Measurements from ENCODE around the gene PHLDB1.
"Not testable (repeated sequence)": the region's sequence is repeated elsewhere in the genome, so short reads cannot be mapped to it uniquely, and the experiment has no call there.

The PHLDB1 gene

DNA sequence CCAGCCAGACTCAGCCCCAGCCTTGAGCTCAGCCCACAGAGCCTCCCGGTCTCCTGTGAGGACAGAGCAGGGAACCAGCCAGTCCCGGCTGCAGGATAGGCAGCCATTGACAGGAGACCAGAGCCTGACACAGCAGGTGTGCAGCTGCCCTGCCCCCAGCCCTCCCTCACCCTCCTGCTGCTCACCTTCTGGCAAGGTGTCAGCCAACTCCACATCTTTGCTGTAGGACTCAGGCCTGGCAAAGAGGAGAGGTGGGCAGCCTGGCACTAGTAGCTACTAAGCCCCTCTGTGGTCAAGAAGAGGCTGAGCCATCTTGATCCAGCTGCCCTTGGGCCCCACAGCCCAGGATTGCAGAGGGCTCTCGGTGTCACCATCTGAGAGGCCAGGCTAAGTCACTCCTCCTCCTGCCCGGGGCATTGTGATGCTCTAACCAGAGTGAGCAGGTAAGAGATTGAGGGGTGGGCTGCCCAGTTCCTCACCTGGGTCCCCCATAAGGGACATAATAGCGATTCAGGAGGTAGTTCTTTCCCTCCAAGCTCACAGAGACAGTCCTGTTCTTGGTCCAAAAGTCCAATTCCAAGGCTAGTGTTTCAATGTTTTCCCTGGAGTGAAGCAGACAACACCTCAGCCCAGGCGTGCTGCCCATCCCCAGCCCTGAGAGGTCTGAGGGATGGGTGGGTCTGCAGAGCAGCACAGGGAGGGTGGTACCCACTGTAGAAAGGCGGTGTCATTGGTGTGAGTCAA, 53.4 kb downstream of the PHLDB1 start:
- DNase-seq: no peak

- DNase-seq: no peak
These were observed 54.2 kb downstream of the PHLDB1 start for GRCh38 chr11:118661425-118662301.

GRCh38 chr11:118662401-118663271, 55.2 kb downstream of the PHLDB1 start:
- DNase-seq: no peak

GRCh38 chr11:118663381-118663780, 56.0 kb downstream of the PHLDB1 start:
- DNase-seq: no peak

- no peak for DNase-seq
These were observed 56.5 kb downstream of the PHLDB1 start for GRCh38 chr11:118663902-118664301.

DNA sequence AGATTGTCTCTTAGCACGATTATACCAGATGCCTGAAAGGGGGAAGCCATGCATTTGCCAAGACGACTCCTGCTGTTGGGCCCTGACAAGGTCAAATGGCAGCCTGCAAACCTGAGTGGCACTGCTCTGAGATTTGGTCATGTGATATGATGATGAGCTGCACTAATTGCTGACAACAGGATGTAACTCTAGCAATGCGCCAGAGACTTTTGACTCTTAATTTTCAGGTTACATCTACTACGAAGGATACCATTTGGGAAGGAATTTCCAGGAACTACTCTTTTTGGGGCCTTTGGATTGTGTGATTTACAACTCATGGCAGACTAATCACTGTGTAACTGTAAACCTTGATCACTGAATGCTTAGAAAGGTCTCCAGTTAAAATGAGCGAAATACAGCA, 59.0 kb downstream of the PHLDB1 start:
- no peak for DNase-seq

- no peak for DNase-seq
These were observed 62.6 kb downstream of the PHLDB1 start for GRCh38 chr11:118670063-118670462.

- DNase-seq: no peak
These were observed 63.8 kb downstream of the PHLDB1 start for GRCh38 chr11:118671254-118671653.

DNA sequence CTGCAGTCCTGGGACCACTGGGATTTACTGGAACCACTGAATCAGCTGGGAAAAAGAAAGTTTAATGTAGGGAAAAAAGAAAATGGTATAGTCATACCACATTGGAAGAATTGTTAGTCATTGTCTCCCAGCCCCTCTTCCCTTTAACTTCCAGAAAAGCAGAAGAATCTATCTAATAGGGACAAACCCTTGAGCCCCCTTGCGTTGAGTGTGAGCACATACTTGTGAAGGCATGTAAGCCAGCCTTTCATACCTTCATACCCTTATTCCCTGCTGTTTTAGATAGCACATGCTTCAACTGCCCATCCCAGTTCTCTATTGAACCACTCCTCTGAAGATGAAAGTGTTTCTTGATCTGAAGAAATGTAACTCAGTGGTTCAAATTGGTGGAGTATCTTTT, 65.4 kb downstream of the PHLDB1 start:
- DNase-seq: no peak

DNA sequence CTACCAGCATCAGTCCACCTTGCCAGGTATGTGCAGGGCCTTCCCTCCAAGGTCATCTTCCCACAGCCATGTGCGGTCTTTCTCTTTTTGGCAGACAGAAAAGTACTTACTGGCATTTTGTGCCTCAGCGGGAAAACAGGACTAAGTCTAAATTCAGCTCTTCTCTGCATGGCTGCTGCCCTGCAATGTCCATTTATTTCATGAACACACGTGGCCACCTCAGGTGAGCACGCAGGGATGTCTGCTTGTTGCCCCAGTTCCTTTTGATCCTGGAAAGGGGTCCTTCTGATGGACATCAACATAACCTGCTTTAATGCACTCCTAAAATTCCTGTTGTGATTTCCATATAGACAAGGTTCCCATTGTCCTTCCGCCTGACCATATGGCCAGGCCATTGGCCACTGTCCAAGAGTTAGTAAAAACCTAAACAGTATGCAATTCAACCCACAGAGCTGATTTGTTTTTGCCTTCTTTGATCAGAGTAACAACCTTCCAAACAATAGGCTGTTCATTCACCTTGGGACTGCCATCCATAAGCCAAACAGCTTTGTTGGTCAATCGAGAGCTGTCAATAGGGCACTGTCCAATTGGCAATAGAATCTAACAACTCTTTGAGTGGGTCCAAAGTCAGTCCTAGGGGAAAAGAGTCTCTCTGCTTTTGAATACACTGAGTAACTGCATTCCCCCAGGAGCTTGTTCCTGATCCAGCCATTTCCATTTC, 66.1 kb downstream of the PHLDB1 start:
- DNase-seq: no peak

DNA sequence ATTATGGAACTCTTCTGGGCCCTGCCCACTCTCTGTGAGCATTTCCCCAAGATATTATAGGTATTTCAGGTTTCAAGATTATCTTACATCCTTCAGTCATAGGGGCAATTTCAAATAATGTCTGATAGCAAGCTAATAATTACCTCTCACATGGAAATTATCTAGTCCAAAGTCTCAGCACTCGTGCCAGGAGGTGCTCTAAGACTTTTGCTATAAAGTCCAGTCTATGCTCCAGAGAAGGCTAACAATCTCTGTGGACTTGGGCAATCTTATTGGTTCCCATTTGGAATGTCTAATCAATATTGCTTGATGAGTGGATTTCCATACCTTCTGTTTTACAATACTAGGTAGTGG, 66.6 kb downstream of the PHLDB1 start:
- DNase-seq: no peak

GRCh38 chr11:118677977-118678376, 70.6 kb downstream of the PHLDB1 start:
- no peak for DNase-seq

GRCh38 chr11:118678908-118679307, 71.5 kb downstream of the PHLDB1 start:
- DNase-seq: not testable (repeated sequence)

- no peak for DNase-seq
These were observed 72.1 kb downstream of the PHLDB1 start, which contains the start of gene TREH for GRCh38 chr11:118679483-118679882. TSS of gene TREH (minus strand) at chr11:118679650. CDS start at chr11:118679627, 23 bp downstream.

DNA sequence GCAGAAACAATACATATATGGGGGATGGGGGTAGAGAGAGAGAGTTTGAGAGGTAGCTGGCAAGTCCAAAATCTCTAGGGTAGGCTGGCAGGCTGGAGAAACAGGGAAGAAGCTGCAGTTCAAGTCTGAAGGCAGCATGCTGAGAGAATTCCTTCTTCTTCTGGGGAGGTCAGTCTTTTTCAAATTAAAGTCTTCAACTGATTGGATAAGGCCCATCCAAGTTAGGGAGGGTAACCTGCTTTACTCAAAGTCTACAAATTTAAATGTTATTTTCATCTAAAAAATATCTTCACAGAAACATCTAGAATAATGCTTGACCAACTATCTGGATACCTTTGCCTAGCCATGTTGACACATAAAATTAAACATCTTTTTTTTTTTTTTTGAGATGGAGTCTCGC, 75.0 kb downstream of the PHLDB1 start:
- no peak for DNase-seq

GRCh38 chr11:118682939-118683338, 75.5 kb downstream of the PHLDB1 start:
- not testable (repeated sequence) for DNase-seq

DNA sequence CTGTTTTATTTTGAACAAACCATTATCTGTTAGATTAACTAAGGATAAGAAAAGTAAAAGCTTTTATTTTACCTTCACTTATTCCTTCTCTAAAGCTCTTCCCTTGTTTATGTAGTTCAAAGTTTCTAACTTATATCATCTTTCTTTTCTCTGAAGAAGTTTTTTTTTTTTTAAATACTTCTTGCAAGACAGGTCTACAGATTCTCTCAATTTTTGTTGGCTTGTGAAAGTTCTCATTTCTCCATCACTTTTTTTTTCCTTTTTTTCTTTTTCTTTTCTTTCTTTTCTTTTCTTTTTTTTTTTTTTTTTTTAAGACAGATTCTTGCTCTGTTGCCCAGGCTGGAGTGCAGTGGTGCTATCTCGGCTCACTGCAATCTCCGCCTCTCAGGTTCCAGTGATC, 76.8 kb downstream of the PHLDB1 start:
- no peak for DNase-seq

DNA sequence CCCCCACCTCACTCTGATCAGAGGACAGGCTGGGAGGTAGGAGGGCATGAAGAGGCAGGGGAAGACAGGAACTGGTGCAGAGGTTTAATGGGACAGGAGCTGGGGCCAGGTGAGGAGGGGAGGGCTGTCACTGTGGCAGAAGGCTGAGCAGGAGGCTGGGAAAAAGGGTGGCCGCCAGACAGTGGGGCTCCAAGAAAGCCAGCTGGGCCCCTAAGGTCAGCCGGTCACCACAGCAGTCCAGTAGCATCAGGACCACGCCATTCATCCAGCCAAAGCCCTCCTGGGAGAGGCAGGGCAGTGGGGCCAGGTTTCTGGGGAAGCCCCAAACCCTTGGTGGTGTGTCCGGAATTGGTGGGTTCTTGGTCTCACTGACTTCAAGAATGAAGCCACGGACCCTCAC, 80.5 kb downstream of the PHLDB1 start:
- DNase-seq: no peak

DNA sequence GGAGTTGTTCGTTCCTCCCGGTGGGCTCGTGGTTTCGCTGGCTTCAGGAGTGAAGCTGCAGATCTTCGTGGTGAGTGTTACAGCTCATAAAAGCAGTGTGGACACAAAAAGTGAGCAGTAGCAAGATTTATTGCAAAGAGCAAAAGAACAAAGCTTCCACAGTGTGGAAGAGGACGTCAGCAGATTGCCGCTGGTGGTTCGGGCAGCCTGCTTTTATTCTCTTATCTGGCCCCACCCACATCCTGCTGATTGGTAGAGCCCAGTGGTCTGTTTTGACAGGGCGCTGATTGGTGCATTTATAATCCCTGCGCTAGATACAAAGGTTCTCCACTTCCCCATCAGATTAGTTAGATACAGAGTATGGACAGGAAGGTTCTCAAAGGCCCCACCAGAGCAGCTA, 80.9 kb downstream of the PHLDB1 start:
- DNase-seq: peak; percentile 21

GRCh38 chr11:118688851-118689502, 81.6 kb downstream of the PHLDB1 start:
- no peak for DNase-seq

GRCh38 chr11:118689503-118689851, 82.1 kb downstream of the PHLDB1 start:
- DNase-seq: no peak
